ENCODE data around the gene FMO2.

FMO2 gene

DNA sequence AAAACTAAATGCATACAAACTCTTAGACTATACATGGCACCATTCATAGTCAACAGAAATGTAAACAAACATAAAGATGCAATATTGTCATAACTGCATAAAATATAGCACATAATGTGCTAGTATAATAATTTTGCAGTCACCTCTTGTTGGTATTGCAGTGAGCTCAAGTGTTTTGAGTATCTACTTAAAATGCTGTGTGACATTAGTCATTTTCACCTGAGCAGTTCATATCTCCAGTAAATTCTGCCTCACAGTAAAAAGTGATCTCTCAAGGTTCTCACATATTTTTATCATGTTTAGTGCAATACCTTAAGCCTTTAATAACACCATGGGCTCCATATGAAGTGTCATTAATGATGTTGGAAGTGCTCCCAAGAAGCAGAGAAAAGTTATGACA, 29.6 kb upstream of the FMO2 start:
- Histone ChIP-seq H3K4me1 (no peaks in the 10 kb centered on the region), H3K36me3 (no peaks in the 10 kb centered on the region), H3K9me3 (no peaks in the 10 kb centered on the region), H3K4me3 (ENCODE audit: low read depth, low read length) (no peak overlapping the region), H3K27me3 (no peaks in the 10 kb centered on the region)
- no peak for DNase-seq
- TF ChIP-seq CTCF (IDR thresholded peaks at IDR 0.05; ENCODE audit: low read depth, low read length) = no peak

DNA sequence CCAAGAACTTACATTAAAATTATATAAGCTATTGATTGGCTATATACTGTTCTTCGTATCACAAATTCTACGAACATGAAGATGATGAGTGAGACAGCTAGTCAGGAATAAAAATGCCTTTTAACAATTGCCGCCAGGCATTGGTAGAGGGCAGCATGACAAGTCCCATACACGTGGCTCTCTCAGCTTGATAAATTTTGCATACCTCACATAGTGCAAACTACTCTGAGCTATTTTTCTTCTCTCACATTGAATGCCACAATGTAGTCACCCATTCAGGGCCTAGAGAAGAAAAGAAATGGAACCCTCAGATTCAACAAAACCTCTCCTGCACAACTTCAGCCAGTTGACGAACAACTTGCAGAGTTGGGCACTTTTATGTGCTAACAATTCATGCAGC, 27.0 kb upstream of the FMO2 start:
- Histone ChIP-seq H3K9me3 (no peaks in the 10 kb centered on the region), H3K4me3 (ENCODE audit: low read depth, low read length) (no peak overlapping the region), H3K4me1 (no peaks in the 10 kb centered on the region), H3K36me3 (no peaks in the 10 kb centered on the region), H3K27me3 (no peaks in the 10 kb centered on the region)
- no peak for TF ChIP-seq CTCF (IDR thresholded peaks at IDR 0.05; ENCODE audit: low read depth, low read length)
- DNase-seq = no peak

GRCh38 chr1:171158551-171158950, 26.5 kb upstream of the FMO2 start:
- Histone ChIP-seq H3K4me1 (no peaks in the 10 kb centered on the region), H3K27me3 (no peaks in the 10 kb centered on the region), H3K36me3 (no peaks in the 10 kb centered on the region), H3K4me3 (ENCODE audit: low read depth, low read length) (no peak overlapping the region), H3K9me3 (no peaks in the 10 kb centered on the region)
- DNase-seq = no peak
- TF ChIP-seq CTCF (IDR thresholded peaks at IDR 0.05; ENCODE audit: low read depth, low read length) = no peak

GRCh38 chr1:171159148-171159547, 26.0 kb upstream of the FMO2 start:
- TF ChIP-seq CTCF (IDR thresholded peaks at IDR 0.05; ENCODE audit: low read depth, low read length) = no peak
- DNase-seq = no peak
- Histone ChIP-seq H3K9me3 (no peaks in the 10 kb centered on the region), H3K4me1 (no peaks in the 10 kb centered on the region), H3K4me3 (ENCODE audit: low read depth, low read length) (no peak overlapping the region), H3K36me3 (no peaks in the 10 kb centered on the region), H3K27me3 (no peaks in the 10 kb centered on the region)

DNA sequence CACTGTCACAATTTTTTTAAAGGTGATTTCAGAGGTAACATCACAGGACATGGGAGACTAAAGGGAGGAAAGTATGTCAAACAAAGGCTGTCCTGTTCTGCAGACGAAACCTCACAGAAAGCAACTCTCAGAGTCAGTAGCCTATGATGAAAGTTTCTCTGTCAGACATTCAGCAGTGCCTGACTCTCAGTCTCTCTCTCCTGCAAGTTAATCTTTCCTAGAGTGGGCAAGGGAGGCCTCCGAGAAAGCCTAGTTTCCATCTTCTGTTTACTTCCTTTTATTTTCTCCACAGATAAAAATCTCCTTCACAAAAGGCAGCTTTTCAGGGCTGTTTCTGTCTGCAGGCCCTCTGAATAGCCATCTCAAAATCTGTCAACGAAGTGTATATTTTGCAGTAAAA, 24.9 kb upstream of the FMO2 start:
- no peaks in the 10 kb centered on the region for H3K36me3 ChIP-seq
- H3K27me3 ChIP-seq = no peaks in the 10 kb centered on the region
- DNase-seq = no peak
- TF ChIP-seq CTCF (IDR thresholded peaks at IDR 0.05; ENCODE audit: low read depth, low read length) = no peak
- H3K4me1 ChIP-seq = no peaks in the 10 kb centered on the region
- no peaks in the 10 kb centered on the region for H3K9me3 ChIP-seq
- H3K4me3 ChIP-seq (ENCODE audit: low read depth, low read length) = no peak overlapping the region

DNA sequence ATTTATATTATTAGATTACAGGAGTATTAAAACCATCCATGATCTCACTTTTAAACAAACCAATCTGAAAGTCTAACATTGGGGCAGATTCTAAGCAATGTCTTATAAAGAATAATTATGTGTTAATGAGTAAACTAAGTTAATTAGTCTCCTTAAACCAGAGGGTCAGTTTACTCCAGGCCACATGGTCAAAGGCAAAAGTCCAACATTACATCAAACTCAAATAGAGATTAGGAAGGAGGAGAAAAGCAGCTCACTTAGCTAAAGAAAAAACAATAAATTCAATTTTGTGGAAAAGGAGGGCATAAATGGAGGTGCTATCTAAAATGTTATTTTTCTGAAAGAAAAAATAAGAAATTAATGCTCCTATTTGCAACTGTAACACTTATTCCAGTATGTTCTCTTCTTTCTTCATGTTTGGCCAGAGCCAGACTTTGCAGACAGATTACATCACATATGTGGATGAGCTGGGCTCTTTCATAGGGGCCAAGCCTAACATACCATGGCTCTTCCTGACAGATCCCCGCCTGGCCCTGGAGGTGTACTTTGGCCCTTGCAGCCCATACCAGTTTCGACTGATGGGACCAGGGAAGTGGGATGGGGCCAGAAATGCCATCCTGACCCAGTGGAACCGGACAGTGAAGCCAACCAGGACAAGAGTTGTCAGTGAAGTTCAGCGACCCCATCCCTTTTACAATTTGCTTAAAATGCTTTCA, 24.3 kb upstream of the FMO2 start:
- Histone ChIP-seq H3K4me3 (ENCODE audit: low read depth, low read length) (no peak overlapping the region), H3K9me3 (no peaks in the 10 kb centered on the region), H3K36me3 (no peaks in the 10 kb centered on the region), H3K4me1 (no peaks in the 10 kb centered on the region), H3K27me3 (no peaks in the 10 kb centered on the region)
- no peak for DNase-seq
- no peak for TF ChIP-seq CTCF (IDR thresholded peaks at IDR 0.05; ENCODE audit: low read depth, low read length)

All from BE2C (cell line).